Trophoblast cell (in vitro differentiated cells and primary cell): ENCODE measurements around the gene MX2.

Experiments
- DNase-seq, 2 donors: peaks; one replicate each; pipeline ENCODE4 v3.0.0-alpha.2; 2016
- H2AFZ ChIP-seq: 2 replicates; pipeline ENCODE4 v1.6.1; 2013; ENCODE audit warnings: low read length, moderate library complexity, mild to moderate bottlenecking; ENCODE audit not compliant: insufficient read depth, poor library complexity
- H2AK5ac ChIP-seq: 2 replicates; pipeline ENCODE4 v1.6.1; 2013; ENCODE audit warnings: mild to moderate bottlenecking, low read length
- H2BK120ac ChIP-seq: 2 replicates; pipeline ENCODE4 v1.6.1; 2013; ENCODE audit warnings: low read length, mild to moderate bottlenecking, moderate library complexity; ENCODE audit not compliant: insufficient read depth, poor library complexity
- H2BK12ac ChIP-seq: 2 replicates; pipeline ENCODE4 v1.6.1; 2013; ENCODE audit warnings: mild to moderate bottlenecking, low read length, moderate library complexity
- H2BK5ac ChIP-seq: 2 replicates; pipeline ENCODE4 v1.6.1; 2013; ENCODE audit warnings: low read length, low read depth, moderate library complexity, mild to moderate bottlenecking; ENCODE audit not compliant: poor library complexity
- H3K14ac ChIP-seq: 2 replicates; pipeline ENCODE4 v1.6.1; 2013; ENCODE audit warnings: mild to moderate bottlenecking, low read length
- H3K18ac ChIP-seq: 2 replicates; pipeline ENCODE4 v1.6.1; 2013; ENCODE audit warnings: mild to moderate bottlenecking, low read length
- H3K23ac ChIP-seq: 2 replicates; pipeline ENCODE4 v1.6.1; 2013; ENCODE audit warnings: low read length
- H3K27ac ChIP-seq: 2 replicates; pipeline ENCODE4 v1.5.1; 2013; ENCODE audit warnings: low read depth, mild to moderate bottlenecking, inconsistent platforms, low read length, moderate library complexity
- H3K27me3 ChIP-seq: 2 replicates; pipeline ENCODE4 v1.6.1; 2013; ENCODE audit warnings: inconsistent platforms, mild to moderate bottlenecking, low read length, moderate library complexity; ENCODE audit not compliant: insufficient read depth
- H3K36me3 ChIP-seq, 2 experiments: 1 replicate in 1 of 2; 2 replicates in 1 of 2; pipeline ENCODE4 v1.6.1; 2013; ENCODE audit warnings: low read length in 2 of 2, mild to moderate bottlenecking in 2 of 2, moderate library complexity in 1 of 2; ENCODE audit not compliant: insufficient read depth in 2 of 2, control insufficient read depth in 1 of 2
- H3K4ac ChIP-seq: 2 replicates; pipeline ENCODE4 v1.6.1; 2013; ENCODE audit warnings: low read depth, mild to moderate bottlenecking, low read length, moderate library complexity
- H3K4me1 ChIP-seq, 2 experiments: 1 replicate in 1 of 2; 2 replicates in 1 of 2; pipeline ENCODE4 v1.6.1; 2013; ENCODE audit warnings: low read length in 2 of 2, mild to moderate bottlenecking in 2 of 2, moderate library complexity in 1 of 2; ENCODE audit not compliant: insufficient read depth in 2 of 2, control insufficient read depth in 1 of 2
- H3K4me2 ChIP-seq: 2 replicates; pipeline ENCODE4 v1.6.1; 2013; ENCODE audit warnings: inconsistent platforms, mild to moderate bottlenecking, low read length, moderate library complexity
- H3K4me3 ChIP-seq: 2 replicates; pipeline ENCODE4 v1.5.1; 2013; ENCODE audit warnings: mild to moderate bottlenecking, low read depth, low read length, inconsistent platforms
- H3K79me1 ChIP-seq: one replicate; pipeline ENCODE4 v1.6.1; 2013; ENCODE audit warnings: low read length
- H3K79me2 ChIP-seq: 2 replicates; pipeline ENCODE4 v1.6.1; 2013; ENCODE audit warnings: low read length, mild to moderate bottlenecking; ENCODE audit not compliant: control insufficient read depth, insufficient read depth, poor library complexity
- H3K9ac ChIP-seq: 2 replicates; pipeline ENCODE4 v1.6.1; 2013; ENCODE audit warnings: mild to moderate bottlenecking, low read length
- H3K9me3 ChIP-seq: 2 replicates; pipeline ENCODE4 v1.6.1; 2013; ENCODE audit warnings: low read depth, mild to moderate bottlenecking, control low read depth, inconsistent platforms, low read length; ENCODE audit not compliant: insufficient read depth
- H4K12ac ChIP-seq: 2 replicates; pipeline ENCODE4 v1.6.1; 2013; ENCODE audit warnings: low read depth, mild to moderate bottlenecking, low read length, moderate library complexity
- H4K8ac ChIP-seq: 2 replicates; pipeline ENCODE4 v1.6.1; 2013; ENCODE audit warnings: low read depth, mild to moderate bottlenecking, low read length, moderate library complexity
- H4K91ac ChIP-seq: one replicate; pipeline ENCODE4 v1.6.1; 2013; ENCODE audit warnings: low read depth, mild to moderate bottlenecking, low read length, moderate library complexity
- WGBS: extraction: QIAGEN DNeasy Blood & Tissue Kit; methylation state at CpG from one replicate; pipeline ENCODE4 v1.1.7; 2013; ENCODE audit warnings: missing lambda C conversion rate; ENCODE audit not compliant: insufficient read length, insufficient coverage; ENCODE audit errors: extremely low coverage; 5-methylcytosine and 5-hydroxymethylcytosine counted together

MX2 gene

GRCh38 chr21:41370840-41371684, 9.2 kb downstream of the MX2 start:
- DNase-seq, result no peak
- Histone ChIP-seq H2AK5ac (no peak overlapping the region), H3K23ac (no peak overlapping the region), H4K12ac (no peak overlapping the region), H3K9me3 (peaks cover 2% of the 10 kb centered on the region), H3K14ac (no peak overlapping the region), H3K4me2 (no peak overlapping the region), H3K36me3 (no peaks in the 10 kb centered on the region), H3K79me1 (no peaks in the 10 kb centered on the region), H2BK5ac (no peak overlapping the region), H3K27ac (no peak overlapping the region), H2BK12ac (no peak overlapping the region), H3K18ac (no peak overlapping the region), H3K4me1 (peaks cover 4 to 12% of the 10 kb centered on the region in 2 experiments), H3K9ac (no peak overlapping the region), H3K4ac (no peak overlapping the region), H3K27me3 (no peaks in the 10 kb centered on the region), H4K8ac (no peak overlapping the region), H4K91ac (no peak overlapping the region), H3K79me2 (no peaks in the 10 kb centered on the region), H2AFZ (no peak overlapping the region), H3K4me3 (no peak overlapping the region), H2BK120ac (no peak overlapping the region)
- WGBS, result 100% methylated on average over 2 of the region's 12 CpGs

- no peak overlapping the region for H2BK12ac ChIP-seq
- no peaks in the 10 kb centered on the region for H3K27me3 ChIP-seq
- no peaks in the 10 kb centered on the region for H3K36me3 ChIP-seq
- H3K27ac ChIP-seq, result no peak overlapping the region
- no peaks in the 10 kb centered on the region for H3K79me2 ChIP-seq
- no CpG with 5 or more reads among the region's 7 CpGs for WGBS
- H4K12ac ChIP-seq, result no peak overlapping the region
- peaks cover 2% of the 10 kb centered on the region for H3K9me3 ChIP-seq
- H3K18ac ChIP-seq, result no peak overlapping the region
- H2AK5ac ChIP-seq, result no peak overlapping the region
- no peak overlapping the region for H3K23ac ChIP-seq
- H2BK120ac ChIP-seq, result no peak overlapping the region
- H3K9ac ChIP-seq, result no peak overlapping the region
- no peak overlapping the region for H3K4me3 ChIP-seq
- H3K14ac ChIP-seq, result no peak overlapping the region
- H2AFZ ChIP-seq, result no peak overlapping the region
- DNase-seq, result no peak
- H3K4me2 ChIP-seq, result no peak overlapping the region
- H4K91ac ChIP-seq, result no peak overlapping the region
- H3K4me1 ChIP-seq, result peaks cover 2 to 9% of the 10 kb centered on the region in 2 experiments
- no peak overlapping the region for H4K8ac ChIP-seq
- no peak overlapping the region for H2BK5ac ChIP-seq
- H3K4ac ChIP-seq, result no peak overlapping the region
- H3K79me1 ChIP-seq, result no peaks in the 10 kb centered on the region
These were observed 9.8 kb downstream of the MX2 start for GRCh38 chr21:41371685-41372030.

- Histone ChIP-seq H3K18ac (no peak overlapping the region), H4K91ac (no peak overlapping the region), H3K9me3 (peaks cover 2% of the 10 kb centered on the region), H3K4ac (no peak overlapping the region), H4K8ac (no peak overlapping the region), H2BK12ac (no peak overlapping the region), H2BK5ac (no peak overlapping the region), H3K9ac (no peak overlapping the region), H2AFZ (no peak overlapping the region), H3K36me3 (no peaks in the 10 kb centered on the region), H3K23ac (no peak overlapping the region), H2BK120ac (no peak overlapping the region), H2AK5ac (no peak overlapping the region), H3K4me2 (no peak overlapping the region), H3K79me2 (no peaks in the 10 kb centered on the region), H3K14ac (no peak overlapping the region), H4K12ac (no peak overlapping the region), H3K27me3 (no peaks in the 10 kb centered on the region), H3K4me3 (no peak overlapping the region), H3K27ac (no peak overlapping the region), H3K79me1 (no peaks in the 10 kb centered on the region), H3K4me1 (peaks cover 0 to 6% of the 10 kb centered on the region in 2 experiments)
- no CpG with 5 or more reads among the region's 4 CpGs for WGBS
- no peak for DNase-seq
These were observed 11.4 kb downstream of the MX2 start for GRCh38 chr21:41373253-41373652.

GRCh38 chr21:41373763-41374162, 11.9 kb downstream of the MX2 start:
- no peak overlapping the region for H3K27ac ChIP-seq

More at GRCh38 chr21:41373763-41374162, 11.9 kb downstream of the MX2 start:
- Histone ChIP-seq H4K91ac (no peak overlapping the region), H4K8ac (no peak overlapping the region), H3K36me3 (no peaks in the 10 kb centered on the region), H3K79me2 (no peaks in the 10 kb centered on the region), H2BK12ac (no peak overlapping the region), H3K27me3 (no peaks in the 10 kb centered on the region), H3K4me3 (no peak overlapping the region), H3K79me1 (no peaks in the 10 kb centered on the region), H2BK120ac (no peak overlapping the region), H3K23ac (no peak overlapping the region), H2AK5ac (no peak overlapping the region), H2BK5ac (no peak overlapping the region), H3K4me2 (no peak overlapping the region), H3K14ac (no peak overlapping the region), H3K18ac (no peak overlapping the region), H3K9ac (no peak overlapping the region), H3K4ac (no peak overlapping the region), H3K9me3 (peaks cover 2% of the 10 kb centered on the region), H3K4me1 (peaks cover 0 to 6% of the 10 kb centered on the region in 2 experiments), H4K12ac (no peak overlapping the region), H2AFZ (no peak overlapping the region)
- no CpG with 5 or more reads among the region's 8 CpGs for WGBS
- no peak for DNase-seq
